GM18873 (cell line): ENCODE measurements around the gene RPS15A.
A peak's percentile ranks its signal among the peaks of the same experiment; 100 is the strongest.

Experiments
- ATAC-seq: cut with Tn5 transposase; IDR thresholded peaks from one replicate; pipeline ENCODE4 v1.9.1; 2021; ENCODE audit warnings: mild to moderate bottlenecking, moderate library complexity, moderate number of reproducible peaks; ENCODE audit not compliant: unreplicated experiment, low FRiP score

The RPS15A gene

GRCh38 chr16:18789850-18790706, at the start of gene RPS15A:
RPS15A (minus strand) TSS chr16:18790334; CDS start chr16:18789113, 1,221 bp downstream.
- ATAC-seq = peak; percentile 85

DNA sequence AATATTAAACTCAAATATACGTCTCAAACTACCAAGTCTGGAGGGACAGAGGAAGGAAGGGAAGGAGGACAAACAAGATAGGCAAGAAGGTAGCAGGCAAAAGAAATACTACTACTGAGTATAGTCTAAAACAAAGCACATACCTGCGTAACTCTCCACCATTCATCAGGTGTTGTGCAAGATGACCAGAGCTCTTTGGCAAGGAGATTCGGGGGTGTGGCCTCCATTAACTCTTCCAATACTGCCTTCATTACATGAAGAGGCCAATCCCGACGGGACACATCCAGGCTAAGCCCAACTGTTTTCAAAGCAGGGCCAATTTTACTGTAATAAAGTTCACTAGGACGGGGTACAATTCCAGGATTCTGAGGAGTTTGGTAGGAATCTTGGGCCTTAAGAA, 49.4 kb upstream of the RPS15A start:
- ATAC-seq = no peak

DNA sequence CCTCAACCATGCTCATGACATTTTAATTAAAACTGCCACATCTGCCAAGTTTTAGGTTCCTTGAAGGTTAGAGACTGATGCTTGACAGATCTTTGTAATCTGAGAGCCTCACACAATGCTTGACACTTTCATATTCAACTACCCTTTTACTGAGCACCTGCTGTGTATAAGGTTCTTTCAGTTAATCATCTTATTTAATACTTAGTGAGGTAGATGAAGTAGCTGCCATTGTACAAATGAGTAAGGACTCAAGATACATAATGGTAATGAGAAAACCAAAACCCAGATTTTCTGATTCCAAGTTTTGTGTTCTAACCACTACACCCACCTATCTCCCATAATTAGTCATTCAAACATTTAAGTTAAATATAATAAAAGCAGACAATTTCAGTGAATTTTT, 46.6 kb upstream of the RPS15A start:
- no peak for ATAC-seq

DNA sequence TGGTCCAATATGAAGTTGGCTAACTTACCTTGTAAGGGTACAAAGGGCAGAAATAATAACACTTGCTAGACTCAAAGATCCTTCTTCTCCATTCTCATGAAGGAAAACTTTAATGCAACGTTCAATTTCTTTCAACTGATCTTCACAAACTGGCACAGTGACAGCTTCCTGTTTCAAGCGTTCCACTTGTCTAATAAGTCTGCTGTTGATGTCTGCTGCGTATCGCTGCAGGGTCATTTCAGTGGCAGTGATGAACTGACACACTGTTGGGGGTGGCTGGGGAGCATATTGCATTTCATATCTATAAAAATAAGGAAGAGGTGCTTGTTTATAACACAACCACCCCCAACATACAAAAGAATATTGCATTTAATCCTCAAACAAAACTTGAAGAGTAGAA, 44.7 kb upstream of the RPS15A start:
- ATAC-seq = no peak

- no peak for ATAC-seq
Observed at GRCh38 chr16:18833707-18834505, 43.8 kb upstream of the RPS15A start.

DNA sequence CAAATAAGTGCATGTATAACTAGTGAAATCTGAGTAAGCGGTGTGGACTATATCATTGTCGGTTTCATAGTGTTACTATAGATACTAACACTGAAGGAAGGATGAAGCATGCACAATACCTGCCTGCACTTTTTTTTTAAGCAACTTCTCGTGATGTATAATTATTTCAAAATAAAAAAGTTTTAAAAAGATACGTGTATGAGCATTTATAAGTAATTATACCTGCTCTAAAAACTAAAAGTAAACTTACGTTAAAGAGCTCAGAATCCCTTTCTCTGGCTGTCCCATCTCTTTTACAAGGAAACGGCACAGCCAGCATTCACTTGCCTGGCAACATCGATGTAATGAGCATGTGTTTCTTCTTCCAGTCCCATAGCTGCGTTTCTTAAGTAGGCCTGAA, 42.5 kb upstream of the RPS15A start:
- no peak for ATAC-seq

GRCh38 chr16:18832006-18832405, 41.9 kb upstream of the RPS15A start:
- no peak for ATAC-seq

DNA sequence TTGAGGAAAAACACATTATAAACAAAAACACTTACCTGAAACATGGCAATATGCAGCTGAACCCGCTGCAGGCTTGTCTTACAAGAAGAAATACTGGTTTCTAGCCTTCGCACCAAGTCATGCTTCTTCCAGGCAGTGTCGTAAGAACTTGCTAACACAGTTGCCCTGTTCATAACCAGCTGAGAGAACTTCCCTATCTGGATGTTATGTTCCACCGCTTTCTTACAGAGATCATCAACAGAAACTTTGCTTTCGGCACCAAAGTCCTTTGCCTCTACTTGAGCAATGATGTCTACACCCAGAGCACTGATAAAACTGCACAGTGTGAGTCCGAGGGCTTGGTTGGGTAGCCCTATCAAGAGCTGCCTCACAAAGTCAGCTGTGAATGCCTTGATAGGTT, 39.1 kb upstream of the RPS15A start:
- ATAC-seq = no peak

GRCh38 chr16:18827890-18828289, 37.8 kb upstream of the RPS15A start:
- ATAC-seq = no peak

- ATAC-seq = no peak
Observed at GRCh38 chr16:18816286-18816685, 26.2 kb upstream of the RPS15A start.

GRCh38 chr16:18811925-18812324, 21.8 kb upstream of the RPS15A start:
- ATAC-seq = no peak

- ATAC-seq = no peak
Observed at GRCh38 chr16:18809165-18809564, 19.0 kb upstream of the RPS15A start.

DNA sequence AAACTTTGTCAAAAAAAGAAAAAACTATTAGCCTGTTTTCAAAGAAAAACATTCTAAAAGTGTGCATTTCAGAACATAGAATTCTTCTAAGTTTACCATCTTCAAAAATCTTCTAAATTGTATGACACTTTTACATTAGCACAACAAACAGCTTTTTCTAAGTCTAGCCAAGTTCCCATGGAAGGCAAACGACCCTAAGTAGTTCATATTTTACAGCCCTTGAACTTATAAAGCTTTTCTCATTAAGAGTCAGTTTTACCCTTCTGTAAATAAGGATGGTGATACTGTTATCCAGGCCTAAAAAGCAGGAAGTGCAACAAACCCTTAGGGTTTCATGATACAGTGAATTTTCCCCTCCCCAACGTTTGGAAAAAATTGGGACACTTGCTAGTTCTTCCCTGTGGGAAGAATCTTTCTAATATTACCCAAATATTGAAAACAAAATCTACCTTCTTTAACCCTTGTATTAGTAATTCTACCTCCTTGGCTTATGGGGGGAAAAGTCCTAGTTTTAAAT, 15.2 kb upstream of the RPS15A start:
- no peak for ATAC-seq

- ATAC-seq = no peak
Observed at GRCh38 chr16:18804540-18804939, 14.4 kb upstream of the RPS15A start.

DNA sequence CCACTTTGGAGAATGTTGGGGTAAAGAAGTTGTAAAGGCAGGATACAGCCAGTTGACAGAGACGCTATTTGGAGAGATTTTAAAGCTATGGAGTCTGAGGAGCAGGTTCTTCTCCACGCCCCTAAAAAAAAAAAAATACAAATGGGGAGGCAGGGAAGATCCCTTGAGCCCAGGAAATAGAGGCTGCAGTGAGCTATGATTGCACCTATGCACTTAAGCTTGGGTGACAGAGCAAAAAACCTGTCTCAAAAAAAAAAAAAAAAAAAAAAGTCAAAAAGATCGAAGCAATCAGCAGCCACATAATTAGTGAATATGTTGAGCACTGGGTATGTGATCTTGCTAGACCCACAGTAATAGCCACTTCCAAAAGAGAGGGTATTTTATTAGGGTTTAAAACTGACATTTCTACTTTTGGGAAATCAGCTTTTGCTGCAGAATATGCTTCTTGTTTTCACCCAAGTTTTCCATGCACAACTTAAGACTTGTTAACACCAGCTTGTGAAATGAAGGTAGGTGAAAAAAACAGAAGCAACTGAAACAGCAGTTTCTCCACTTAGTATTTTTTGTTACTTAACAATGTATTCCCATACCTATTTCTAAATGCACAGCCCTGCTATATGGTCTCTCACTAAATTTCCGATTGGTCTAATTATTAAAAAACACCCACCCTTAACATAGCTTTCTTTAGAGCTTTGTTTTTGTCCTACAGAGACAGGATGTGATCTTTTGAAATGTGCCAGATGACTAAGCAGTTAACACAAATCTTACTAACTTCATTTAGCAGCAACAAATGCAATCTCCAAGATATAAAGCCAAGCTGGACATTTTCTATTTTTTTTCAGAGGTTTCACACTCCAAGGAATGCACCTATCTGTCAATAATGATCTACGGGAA, 13.7 kb upstream of the RPS15A start:
- no peak for ATAC-seq

GRCh38 chr16:18802767-18803343, 12.7 kb upstream of the RPS15A start:
- no peak for ATAC-seq

- ATAC-seq = peak; percentile 94
Observed at GRCh38 chr16:18801145-18801972, 11.2 kb upstream of the RPS15A start, which contains the start of gene ARL6IP1. ARL6IP1 (minus strand) TSS chr16:18801549; CDS start chr16:18801466, 83 bp downstream.

GRCh38 chr16:18800775-18801144, 10.6 kb upstream of the RPS15A start:
- no peak for ATAC-seq

DNA sequence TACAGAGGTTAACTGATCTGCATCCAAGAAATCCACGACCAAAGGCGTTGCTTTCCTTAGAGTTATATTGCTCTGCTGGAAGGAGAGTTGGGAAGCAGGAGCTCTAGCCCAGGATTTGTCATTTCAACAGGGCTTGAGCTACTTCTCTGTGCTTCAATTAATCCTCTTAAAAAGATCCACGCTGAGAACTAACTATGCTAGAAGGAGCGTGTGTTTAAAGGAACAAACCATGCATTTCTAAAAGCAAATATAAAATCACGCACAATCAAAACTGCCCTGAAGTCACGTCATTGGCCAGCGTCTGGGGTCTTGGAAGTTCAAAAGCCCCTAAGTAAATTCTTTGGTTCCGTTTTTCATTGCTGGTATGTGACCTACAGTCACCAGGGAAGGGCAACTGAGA, 10.2 kb upstream of the RPS15A start:
- no peak for ATAC-seq
